Prostate gland (tissue), 2 donors: Measurements from ENCODE around the gene MEIS2. TPM values are rescaled to one million over a fixed set of nuclear protein-coding genes. Genes with fewer than 3 reads are reported as not detected.

Source experiments
- DNase-seq: peaks from one replicate; pipeline ENCODE4 v3.0.0-alpha.2; 2019; ENCODE audit warnings: low spot score
- H3K27ac ChIP-seq, 2 donors: fragments of 200-600 bp; sonication (generic); 2 replicates each; pipeline ENCODE4 v1.5.1; 2017 to 2019
- H3K27me3 ChIP-seq: fragments of 200-600 bp; sonication (generic); replicated peaks from 2 replicates; pipeline ENCODE4 v1.5.1; 2019; ENCODE audit not compliant: insufficient read depth
- H3K36me3 ChIP-seq, 2 donors: fragments of 200-600 bp; sonication (generic); 1 replicate in 1 of 2; 2 replicates in 1 of 2; pipeline versions ENCODE4 v1.5.1 to v1.8.1; 2017 to 2019
- H3K4me1 ChIP-seq: fragments of 200-600 bp; sonication (generic); replicated peaks from 2 replicates; pipeline ENCODE4 v1.5.1; 2019
- H3K4me3 ChIP-seq, 2 donors: fragments of 200-600 bp; sonication (generic); 2 replicates each; pipeline ENCODE4 v1.5.1; 2017 to 2019
- H3K9me3 ChIP-seq: fragments of 200-600 bp; sonication (generic); 2 replicates; pipeline ENCODE4 v1.5.1; 2017
- POLR2A ChIP-seq: fragments of 450-650 bp; IDR thresholded peaks from one replicate; pipeline ENCODE4 v1.6.1; 2016; ENCODE audit warnings: antibody characterized with exemption, mild to moderate bottlenecking
- POLR2AphosphoS5 ChIP-seq: sonication (generic); formaldehyde crosslinking; IDR thresholded peaks from one replicate; pipeline ENCODE4 v1.6.1; 2017; ENCODE audit warnings: antibody characterized with exemption
- WGBS: methylation state at CpG from one replicate; pipeline ENCODE4 v1.1.5; 2018; 5-methylcytosine and 5-hydroxymethylcytosine counted together
- intact Hi-C: fragments of 100-400 bp; cut with DNase I; formaldehyde crosslinking; loops from one replicate; pipeline ENCODE4 v1.14.2; 2022
- total RNA-seq, 2 donors: library from RNA; depleted of rRNA; stranded (reverse); fragments of >200 nt; gene quantifications; one replicate each; pipeline ENCODE4 v1.1.0, GENCODE V29; 2016
- TF ChIP-seq, protein P1 (sequence below), 4 experiments: fragments of 200-600 bp in 2 of 4; fragments of 450-650 bp in 2 of 4; sonication (generic) in 2 of 4; IDR thresholded peaks; 1 replicate in 3 of 4; 2 replicates in 1 of 4; pipeline ENCODE4 v1.5.1; 2016 to 2019; ENCODE audit warnings: antibody characterized with exemption in 4 of 4, mild to moderate bottlenecking in 2 of 4, moderate library complexity in 2 of 4

Gene MEIS2
- total RNA-seq, 2 donors from 2014 or later: 53.4 to 73.2 TPM

- Histone ChIP-seq H3K36me3 (no peaks in the 10 kb centered on the region), H3K4me1 (no peaks in the 10 kb centered on the region), H3K4me3 (no peak overlapping the region), H3K9me3 (no peaks in the 10 kb centered on the region), H3K27ac (no peak overlapping the region), H3K27me3 (no peaks in the 10 kb centered on the region)
- WGBS: 47% methylated on average over 3 of the region's 3 CpGs
- intact Hi-C loops: loop anchor here (2.0 to 10.0 kb wide), 4 partner anchors 252 to 1380 kb away; no protein-coding TSS in a partner anchor
- no peak for TF ChIP-seq POLR2A
- TF ChIP-seq, protein P1, sequence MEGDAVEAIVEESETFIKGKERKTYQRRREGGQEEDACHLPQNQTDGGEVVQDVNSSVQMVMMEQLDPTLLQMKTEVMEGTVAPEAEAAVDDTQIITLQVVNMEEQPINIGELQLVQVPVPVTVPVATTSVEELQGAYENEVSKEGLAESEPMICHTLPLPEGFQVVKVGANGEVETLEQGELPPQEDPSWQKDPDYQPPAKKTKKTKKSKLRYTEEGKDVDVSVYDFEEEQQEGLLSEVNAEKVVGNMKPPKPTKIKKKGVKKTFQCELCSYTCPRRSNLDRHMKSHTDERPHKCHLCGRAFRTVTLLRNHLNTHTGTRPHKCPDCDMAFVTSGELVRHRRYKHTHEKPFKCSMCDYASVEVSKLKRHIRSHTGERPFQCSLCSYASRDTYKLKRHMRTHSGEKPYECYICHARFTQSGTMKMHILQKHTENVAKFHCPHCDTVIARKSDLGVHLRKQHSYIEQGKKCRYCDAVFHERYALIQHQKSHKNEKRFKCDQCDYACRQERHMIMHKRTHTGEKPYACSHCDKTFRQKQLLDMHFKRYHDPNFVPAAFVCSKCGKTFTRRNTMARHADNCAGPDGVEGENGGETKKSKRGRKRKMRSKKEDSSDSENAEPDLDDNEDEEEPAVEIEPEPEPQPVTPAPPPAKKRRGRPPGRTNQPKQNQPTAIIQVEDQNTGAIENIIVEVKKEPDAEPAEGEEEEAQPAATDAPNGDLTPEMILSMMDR (IDR thresholded peaks at IDR 0.05): peak; percentile 32 to 76 (median 66)
- no peak for DNase-seq
Measured at GRCh38 chr15:37134699-37135131, 34.4 kb upstream of the MEIS2 start.

GRCh38 chr15:37134244-37134643 lies 33.9 kb upstream of the MEIS2 start:
- no peaks in the 10 kb centered on the region for H3K9me3 ChIP-seq
- no peak for DNase-seq
- intact Hi-C loops: loop anchor here (2.0 to 10.0 kb wide), 4 partner anchors 251 to 1379 kb away; no protein-coding TSS in a partner anchor
- no peak overlapping the region for H3K27ac ChIP-seq
- no peak overlapping the region for H3K4me3 ChIP-seq
- H3K4me1 ChIP-seq: no peaks in the 10 kb centered on the region
- no peak for TF ChIP-seq POLR2A
- TF ChIP-seq, protein P1 (IDR thresholded peaks at IDR 0.05): no peak
- no peak for TF ChIP-seq POLR2AphosphoS5
- WGBS: 90% methylated on average over 1 of the region's 1 CpG
- no peaks in the 10 kb centered on the region for H3K27me3 ChIP-seq
- H3K36me3 ChIP-seq: no peaks in the 10 kb centered on the region

GRCh38 chr15:37133602-37134001 lies 33.3 kb upstream of the MEIS2 start:
- WGBS: 0% methylated on average over 1 of the region's 1 CpG
- TF ChIP-seq POLR2A: no peak
- TF ChIP-seq, protein P1 (IDR thresholded peaks at IDR 0.05): peak; percentile 14 to 64 (median 40)
- no peak for TF ChIP-seq POLR2AphosphoS5
- intact Hi-C loops: loop anchor here (2.0 to 10.0 kb wide), 4 partner anchors 251 to 1379 kb away; no protein-coding TSS in a partner anchor
- Histone ChIP-seq H3K4me3 (no peak overlapping the region), H3K9me3 (no peaks in the 10 kb centered on the region), H3K36me3 (no peaks in the 10 kb centered on the region), H3K4me1 (no peaks in the 10 kb centered on the region), H3K27ac (peak overlapping the region in 1 of 2 donors; percentile 17), H3K27me3 (no peaks in the 10 kb centered on the region)
- no peak for DNase-seq

DNA sequence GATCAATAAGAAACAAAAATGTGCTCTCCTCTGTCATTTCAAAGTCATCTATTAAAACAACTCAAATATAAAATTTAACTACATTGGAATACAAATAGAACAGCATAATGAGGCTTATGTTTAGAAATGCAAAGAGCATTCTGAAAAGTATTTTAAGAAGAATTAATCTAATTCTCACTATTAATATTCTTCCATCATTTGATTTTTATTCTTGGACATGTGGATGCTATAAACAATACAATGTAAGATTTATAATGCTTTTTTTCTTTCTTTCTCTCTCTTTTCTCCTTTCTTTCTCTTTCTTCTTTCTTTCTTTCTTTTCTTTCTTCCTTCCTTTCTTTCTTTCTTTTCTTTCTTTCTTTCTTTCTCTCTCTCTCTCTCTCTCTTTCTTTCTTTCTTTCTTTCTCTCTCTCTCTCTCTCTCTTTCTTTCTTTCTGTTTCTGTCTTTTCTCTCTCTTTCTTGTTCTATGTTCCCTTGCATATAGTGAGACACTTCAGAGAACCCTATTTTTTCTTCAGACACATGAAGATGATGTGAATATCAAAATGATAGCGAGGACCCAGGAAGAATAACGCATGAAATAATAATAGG lies 32.6 kb upstream of the MEIS2 start:
- H3K27ac ChIP-seq: no peak overlapping the region
- intact Hi-C loops: loop anchor here (10.0 kb wide), 3 partner anchors 488 to 1378 kb away; no protein-coding TSS in a partner anchor
- no peaks in the 10 kb centered on the region for H3K4me1 ChIP-seq
- TF ChIP-seq, protein P1 (IDR thresholded peaks at IDR 0.05): no peak
- TF ChIP-seq POLR2A (no peak), POLR2AphosphoS5 (no peak)
- DNase-seq: no peak
- H3K4me3 ChIP-seq: no peak overlapping the region
- 95% methylated on average over 2 of the region's 2 CpGs for WGBS
- no peaks in the 10 kb centered on the region for H3K27me3 ChIP-seq
- no peaks in the 10 kb centered on the region for H3K36me3 ChIP-seq
- H3K9me3 ChIP-seq: no peaks in the 10 kb centered on the region

DNA sequence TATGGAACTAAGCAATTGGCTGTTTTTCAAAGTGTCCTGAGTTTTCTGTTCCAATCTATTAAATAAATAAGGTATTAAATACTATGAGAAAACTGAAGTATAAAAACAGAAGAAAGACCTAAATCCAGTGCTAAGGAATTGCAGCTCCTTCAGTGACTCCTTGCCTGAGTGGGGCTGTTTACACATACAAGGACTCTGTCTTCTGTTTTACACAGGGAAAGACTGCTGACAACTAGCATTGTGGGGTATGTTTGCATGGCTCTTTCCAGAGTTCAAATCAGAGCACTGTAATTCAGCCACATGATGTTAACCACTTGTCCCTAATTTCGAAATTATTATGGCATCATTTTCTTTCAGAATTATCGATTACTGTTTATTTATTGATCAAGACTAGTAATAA lies 31.3 kb upstream of the MEIS2 start:
- intact Hi-C loops: loop anchor here (10.0 kb wide), 3 partner anchors 487 to 1377 kb away; no protein-coding TSS in a partner anchor
- DNase-seq: no peak

More for the DNA sequence above, 31.3 kb upstream of the MEIS2 start:
- Histone ChIP-seq H3K4me1 (no peaks in the 10 kb centered on the region), H3K27ac (peak overlapping the region; percentile 2 to 30), H3K9me3 (no peaks in the 10 kb centered on the region), H3K36me3 (no peaks in the 10 kb centered on the region), H3K4me3 (no peak overlapping the region), H3K27me3 (no peaks in the 10 kb centered on the region)
- TF ChIP-seq POLR2A (no peak), POLR2AphosphoS5 (no peak)
- TF ChIP-seq, protein P1 (IDR thresholded peaks at IDR 0.05): no peak
- 33% methylated on average over 2 of the region's 2 CpGs for WGBS
